NCI-H146 treated with DMSO at 0.1 percent for 48 hours (cell line): Measurements from ENCODE around the gene CD300LB.
"Not testable (repeated sequence)": the region's sequence is repeated elsewhere in the genome, so short reads cannot be mapped to it uniquely, and the experiment has no call there.

Source experiments
- DNase-seq: peaks from one replicate; lab custom pipeline; 2025; ENCODE audit not compliant: unreplicated experiment; lab: John Stamatoyannopoulos, UW

CD300LB gene

DNA sequence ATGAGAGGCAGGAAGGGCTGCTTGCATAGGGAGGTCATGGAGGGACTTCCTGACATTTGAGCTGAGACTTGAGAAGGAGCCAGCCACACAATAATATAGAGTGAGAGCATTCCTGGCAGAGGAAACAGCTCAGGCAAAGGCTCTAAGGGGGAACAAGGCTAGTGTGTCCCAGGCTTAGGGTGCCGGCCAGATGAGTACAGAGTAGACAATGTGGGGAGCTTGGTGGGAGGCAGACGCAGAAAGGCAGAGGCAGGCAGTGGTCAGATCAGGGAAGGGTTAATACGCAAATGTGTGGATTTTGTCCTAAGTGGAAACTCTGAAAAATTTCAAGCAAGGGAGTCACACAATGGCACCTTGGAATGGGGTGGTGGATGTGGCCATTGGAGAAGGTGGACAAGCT is 31.3 kb downstream of the CD300LB start:
- no peak for DNase-seq

DNA sequence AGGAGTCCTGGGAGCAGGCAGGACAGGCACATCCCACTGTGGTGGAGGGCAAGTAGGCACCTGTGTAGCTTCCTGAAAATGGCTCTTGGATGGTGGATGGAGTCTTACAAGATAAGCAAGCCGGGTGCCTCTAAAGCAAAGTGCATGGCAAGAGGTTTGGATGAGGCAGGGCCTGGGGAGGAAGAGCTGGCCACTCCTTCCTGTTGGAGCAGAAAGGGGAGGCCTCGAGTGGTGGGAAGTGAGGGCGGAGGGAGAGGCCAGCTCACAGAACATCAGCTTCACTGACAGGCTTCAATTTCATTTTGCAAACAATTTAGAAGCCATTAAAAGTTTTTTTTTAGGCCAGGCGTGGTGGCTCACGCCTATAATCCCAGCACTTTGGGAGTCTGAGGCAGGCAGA is 33.8 kb downstream of the CD300LB start:
- DNase-seq: no peak

DNA sequence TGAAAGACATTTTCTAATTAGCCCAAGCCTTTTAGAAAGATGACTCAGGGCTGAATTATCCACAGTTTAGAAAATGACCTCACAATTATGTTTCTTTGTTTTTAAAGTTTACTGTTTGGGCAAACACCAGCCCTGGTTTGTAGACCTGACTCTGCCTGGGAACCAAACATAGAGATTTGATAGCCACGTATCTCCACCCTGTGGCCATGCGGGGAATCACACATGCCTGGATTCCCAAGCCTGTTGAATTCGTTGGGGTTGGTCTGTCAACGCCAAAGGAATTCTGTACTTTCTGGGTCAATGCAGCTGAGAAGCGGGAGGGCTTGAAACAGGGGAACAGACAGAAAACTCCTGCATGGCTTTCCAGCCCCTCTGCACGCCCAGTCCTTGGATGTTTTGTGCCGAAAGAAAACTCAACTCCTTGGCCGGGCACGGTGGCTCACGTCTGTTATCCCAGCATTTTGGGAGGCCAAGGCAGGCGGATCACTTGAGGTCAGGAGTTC is 37.9 kb downstream of the CD300LB start:
- peak; percentile 3 for DNase-seq

DNA sequence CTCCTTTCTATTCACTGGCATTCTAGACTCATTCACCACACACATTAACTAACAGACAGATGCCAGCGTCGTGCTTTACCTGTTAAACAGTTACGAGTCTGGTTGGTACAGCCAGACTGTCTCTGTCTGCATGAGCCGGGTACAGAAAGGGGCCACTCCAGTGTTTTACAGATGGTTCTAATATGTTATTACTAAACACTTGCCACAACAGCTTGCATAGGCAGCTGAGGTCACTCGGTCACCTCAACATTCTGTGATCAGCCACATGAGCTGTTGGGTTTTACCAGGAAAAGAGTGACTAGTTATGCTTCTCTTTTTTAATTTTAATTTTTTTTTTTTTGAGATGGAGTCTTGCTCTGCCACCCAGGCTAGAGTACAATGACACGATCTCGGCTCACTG is 39.6 kb downstream of the CD300LB start:
- no peak for DNase-seq

DNA sequence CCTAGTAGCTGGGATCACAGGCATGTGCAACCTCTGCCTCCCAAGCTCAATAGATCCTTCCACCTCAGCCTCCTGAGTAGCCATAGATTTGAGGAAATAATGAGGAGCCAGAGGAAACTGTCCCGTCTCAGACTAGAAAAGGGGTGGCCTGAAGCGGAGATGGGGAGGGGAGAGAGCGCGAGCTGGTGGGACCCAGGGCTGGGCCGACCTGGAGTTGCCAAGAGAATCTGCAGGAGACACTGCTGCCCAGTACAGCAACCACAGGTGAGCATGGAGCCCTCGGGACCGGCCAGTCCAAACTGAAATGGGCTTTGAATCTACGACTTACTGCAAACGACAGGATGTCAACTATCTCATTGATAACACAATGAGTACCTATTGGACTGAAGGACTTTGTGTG is 40.6 kb downstream of the CD300LB start:
- DNase-seq: no peak

DNA sequence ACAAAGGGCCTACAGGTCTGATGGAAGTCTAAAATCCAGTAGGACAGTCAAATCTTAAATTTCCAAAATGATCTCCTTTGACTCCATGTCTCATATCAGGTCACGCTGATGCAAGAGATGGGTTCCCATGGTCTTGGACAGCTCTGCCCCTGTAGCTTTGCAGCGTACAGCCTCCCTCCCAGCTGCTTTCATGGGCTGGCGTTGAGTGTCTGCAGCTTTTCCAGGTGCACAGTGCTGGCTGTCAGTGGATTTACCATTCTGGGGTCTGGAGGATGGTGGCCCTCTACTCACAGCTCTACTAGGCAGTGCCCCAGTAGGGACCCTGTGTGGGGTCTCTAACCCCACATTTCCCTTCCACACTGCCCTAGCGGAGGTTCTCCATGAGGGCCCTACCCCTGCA is 43.0 kb downstream of the CD300LB start:
- not testable (repeated sequence) for DNase-seq

DNA sequence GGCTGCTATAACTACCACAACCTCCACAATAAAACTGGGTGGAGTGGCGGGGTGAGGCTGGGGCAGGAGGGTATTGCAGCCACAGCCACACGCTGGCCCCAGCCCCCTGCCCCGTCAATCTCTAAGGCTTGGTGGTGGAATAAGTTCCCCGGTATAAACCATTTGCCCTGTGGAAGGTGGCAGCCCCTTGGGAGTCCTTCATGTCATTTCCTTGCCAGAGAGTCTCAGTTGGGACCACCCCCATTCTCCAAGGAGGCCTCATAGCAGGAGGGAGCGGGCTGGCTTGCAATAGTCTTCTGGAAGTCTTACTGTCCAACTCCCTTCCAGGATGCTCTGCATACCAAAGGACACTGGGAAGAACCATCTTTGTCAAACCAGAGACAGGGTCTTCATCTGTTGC is 45.4 kb downstream of the CD300LB start:
- no peak for DNase-seq

DNA sequence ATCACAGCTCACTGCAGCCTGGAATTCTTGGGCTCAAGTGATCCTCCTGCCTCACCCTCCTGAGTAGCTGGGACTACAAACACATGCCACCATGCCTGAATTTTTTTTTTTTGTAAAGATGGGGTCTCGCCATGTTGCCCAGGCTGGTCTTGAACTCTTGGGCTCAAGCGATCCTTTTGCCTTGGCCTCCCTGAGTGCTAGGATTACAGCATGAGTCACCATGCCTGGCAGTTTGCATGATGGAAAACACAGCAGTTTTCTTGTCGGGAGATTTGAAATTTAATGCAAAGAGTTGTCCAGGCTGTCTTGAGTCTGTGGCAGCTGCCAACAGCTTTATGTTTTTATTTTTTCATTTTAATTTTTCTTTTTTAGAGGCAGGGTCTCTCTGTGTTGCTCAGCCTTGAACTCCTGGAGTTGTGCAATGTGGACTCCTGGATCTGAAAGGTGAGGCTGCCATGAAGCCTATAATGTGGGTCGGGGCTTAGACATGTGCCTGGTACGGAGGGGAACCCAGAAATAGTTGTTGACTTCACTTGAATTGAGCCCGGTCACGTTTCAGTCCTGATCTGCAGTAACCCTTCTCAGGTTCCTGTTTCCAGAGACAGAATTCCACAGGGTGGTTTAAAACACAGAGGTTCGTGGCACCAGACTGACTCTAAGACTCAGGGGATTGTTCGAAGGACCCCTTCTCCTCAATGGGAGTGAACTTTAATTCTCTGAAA is 46.1 kb downstream of the CD300LB start:
- DNase-seq: no peak

DNA sequence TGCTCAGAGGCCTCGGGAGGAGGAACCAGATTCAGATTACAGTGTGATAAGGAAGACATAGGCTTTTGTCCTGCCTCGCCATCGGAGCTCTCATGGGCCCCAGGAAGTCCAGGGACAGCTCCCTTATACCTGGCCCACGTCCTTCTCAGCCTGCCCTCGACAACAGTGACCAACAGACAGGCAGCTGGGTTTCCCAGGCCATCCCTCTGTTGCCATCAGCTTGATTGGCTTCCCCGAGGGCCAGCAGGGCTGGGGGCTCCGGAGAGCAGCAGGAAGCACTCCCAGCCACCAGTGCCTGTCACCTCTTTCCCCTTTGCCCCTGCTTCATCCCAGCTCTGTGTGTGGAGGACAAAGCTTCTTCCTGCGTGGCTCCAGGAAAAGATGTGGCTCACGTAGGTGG is 47.2 kb downstream of the CD300LB start:
- no peak for DNase-seq

DNA sequence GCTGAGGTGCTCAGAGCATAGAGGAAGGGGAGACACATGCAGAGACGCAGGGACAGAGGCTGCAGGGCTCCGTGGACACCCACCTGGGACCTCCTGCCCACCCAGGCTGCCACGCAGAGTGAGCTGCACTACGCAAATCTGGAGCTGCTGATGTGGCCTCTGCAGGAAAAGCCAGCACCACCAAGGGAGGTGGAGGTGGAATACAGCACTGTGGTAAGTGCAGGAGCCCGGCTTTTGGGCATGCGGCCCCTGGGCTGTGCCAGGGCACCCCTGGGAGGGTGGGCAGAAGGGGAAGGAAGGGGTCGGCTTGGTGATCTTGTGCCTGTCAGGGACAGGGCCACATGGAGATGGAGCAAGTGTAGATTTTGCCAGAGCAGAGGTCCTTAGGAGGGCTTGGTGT is 49.7 kb downstream of the CD300LB start:
- no peak for DNase-seq

DNA sequence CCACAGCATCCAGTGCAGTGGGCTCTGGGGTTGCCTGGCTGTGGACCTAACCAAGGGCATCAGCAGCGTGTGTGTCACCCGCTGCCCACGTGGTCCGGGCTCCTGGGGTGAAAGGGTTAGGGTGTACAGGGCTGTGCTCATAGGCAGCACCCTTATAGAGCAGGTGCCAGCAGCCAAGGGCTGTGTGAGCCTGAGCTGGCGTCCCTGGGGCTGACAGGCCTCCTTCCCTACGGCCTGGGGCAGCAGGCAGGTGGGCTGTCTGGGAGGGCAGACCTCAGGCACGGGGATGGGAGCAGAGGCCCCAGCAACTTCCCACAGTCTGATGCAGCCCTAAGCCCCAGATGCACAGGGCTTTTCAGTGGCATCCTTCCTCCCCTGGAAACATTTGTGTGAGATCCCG is 51.0 kb downstream of the CD300LB start:
- DNase-seq: no peak

DNA sequence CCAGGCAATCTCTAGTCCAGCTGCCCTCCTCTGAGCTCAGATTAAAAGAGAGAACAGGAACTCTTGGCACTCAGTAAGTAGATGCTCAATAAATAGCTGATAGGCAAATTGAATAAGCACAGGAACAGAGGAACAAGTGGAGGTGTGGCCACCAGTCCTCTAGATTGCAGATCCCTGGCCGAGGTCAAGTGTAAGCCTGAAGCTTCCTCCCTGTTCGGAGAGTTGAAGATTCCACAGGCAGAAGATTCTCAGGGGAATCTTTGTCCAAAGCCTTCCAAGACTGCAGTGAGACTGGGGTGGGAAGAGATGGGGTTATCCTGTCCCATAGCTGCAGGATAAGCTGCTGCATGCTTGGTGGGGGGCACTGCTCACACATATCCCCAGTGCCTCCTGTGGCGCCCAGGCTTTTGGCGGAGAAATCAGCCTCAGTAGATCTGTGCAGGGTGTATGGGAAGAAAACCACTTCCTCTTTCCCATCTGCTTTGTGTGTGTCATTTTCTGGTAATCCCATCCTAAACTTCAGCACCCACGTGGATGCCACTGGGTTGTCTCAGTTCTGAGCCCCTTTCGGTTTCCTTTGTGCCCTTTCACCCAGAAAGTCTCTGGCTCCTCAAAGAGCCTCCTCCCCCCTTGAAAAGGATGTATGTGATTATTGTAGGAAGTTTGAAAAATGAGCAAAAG is 52.7 kb downstream of the CD300LB start:
- DNase-seq: no peak

DNA sequence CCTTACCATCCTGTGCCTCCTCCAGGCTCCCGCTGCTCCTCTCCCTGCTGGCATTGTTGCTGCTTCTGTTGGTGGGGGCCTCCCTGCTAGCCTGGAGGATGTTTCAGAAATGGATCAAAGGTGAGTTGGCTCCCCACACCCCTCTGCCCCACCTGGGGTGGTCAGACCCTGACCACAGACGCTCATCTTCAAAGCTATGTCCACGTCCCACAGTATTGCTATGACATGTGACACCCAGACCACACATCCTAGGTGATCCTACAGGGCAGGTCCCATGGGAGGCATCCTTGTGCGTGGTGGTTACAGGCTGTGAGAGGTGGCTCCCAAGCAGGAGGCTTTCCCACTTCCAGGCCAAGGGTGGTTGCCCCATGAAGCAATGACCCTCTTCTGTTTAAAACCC is 53.9 kb downstream of the CD300LB start:
- DNase-seq: no peak

DNA sequence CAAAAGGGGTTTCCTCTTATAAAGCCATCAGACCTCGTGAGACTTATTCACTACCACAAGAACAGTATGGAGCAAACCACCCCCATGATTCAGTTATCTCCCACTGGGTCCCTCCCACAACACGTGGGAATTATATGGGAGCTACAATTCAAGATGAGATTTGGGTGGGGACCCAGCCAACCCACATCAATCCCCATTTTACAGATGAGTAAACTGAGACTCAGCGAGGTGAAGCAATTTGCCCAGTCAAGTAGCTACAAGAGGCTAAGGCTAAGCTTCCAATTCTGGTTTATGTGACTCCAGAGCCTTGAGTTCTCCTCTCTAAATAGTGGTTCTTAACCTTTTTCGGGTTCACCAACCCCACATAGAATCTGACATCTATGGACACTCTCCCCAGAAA is 56.1 kb downstream of the CD300LB start:
- no peak for DNase-seq

DNA sequence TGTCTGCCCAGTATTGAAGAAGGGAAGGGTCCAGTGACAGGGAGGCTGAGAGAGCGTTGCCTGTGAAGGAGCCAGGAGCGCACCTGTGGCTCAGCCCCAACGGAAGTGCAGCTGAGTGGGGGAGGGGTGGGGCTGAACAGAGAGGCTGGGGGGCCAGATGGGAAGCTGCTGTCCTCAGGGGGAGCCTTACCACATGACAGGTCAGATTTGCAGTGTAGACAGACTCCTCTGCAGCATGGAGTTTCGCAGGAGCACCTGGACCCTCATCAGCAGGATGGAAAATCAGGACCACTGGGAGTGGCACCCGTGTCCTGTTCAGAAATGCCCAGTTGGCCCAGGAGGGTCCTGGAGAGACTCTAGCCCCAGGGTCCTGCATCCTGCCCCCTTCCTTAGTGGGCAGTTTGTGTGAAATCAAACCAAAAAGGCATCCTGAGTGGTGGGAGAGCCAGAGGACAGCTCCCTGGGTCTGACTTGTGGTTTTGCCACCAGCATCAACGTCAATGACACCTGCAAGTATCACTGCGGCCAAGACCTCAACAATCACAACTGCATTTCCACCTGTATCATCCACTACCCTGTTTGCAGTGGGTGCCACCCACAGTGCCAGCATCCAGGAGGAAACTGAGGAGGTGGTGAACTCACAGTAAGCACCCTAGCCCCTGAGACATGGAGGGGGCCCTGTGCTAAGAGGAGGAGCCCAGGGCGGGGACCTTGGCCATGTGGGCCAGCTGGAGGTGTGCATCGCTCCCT is 57.1 kb downstream of the CD300LB start:
- DNase-seq: no peak

DNA sequence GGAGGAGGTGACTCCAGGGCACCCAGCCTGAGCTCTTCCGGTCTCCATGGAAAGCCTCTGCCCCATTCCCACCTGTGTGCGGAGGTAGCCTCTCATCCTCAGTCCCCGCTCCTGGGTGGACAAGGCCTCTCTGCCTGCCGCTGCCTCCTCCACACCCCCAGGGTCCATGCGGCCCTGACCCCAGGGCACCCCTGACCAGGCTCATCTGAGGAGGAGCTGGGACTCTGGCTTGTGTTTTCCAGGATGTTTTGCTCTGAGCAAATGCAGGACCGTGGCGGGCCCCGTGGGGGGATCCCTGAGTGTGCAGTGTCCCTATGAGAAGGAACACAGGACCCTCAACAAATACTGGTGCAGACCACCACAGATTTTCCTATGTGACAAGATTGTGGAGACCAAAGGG is 58.0 kb downstream of the CD300LB start:
- no peak for DNase-seq

DNA sequence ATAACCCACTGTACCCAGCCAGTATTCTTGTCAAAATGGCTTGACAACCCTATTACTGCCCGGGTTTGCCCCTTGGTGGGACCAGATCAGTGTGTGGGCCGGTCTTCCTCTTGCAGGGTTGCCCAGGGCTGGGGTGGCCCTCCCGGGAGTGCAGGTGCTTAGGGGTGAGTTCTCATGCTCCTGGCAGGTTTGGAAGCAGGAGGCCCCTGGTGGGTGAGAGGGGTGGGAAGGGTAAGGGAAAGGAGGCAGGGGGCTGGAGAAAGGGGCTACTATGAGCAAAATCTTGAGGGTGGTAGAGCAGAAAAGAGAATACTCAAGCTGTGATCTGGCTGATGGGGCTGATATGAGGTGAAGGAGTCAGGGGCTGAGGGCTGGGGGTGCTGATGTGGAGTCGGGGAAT is 58.4 kb downstream of the CD300LB start:
- no peak for DNase-seq

DNA sequence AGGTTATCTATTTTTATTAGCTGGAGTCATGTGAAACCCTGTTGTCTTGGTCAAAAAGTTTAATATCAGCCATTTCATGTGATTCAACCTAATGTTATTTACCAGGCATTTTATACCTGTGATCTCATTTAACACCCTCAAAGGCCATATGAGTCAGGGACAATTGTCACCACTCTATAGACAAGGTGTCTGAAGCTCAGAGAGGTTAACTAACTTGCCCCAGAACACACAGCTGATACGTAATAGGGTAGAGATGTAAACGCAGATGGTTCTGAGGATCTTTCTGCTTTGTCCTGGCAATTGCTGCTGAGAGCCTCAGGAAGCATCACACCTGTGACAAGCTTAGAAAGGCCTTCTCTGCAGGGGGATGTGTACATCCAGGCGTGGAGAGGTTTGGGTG is 59.9 kb downstream of the CD300LB start:
- no peak for DNase-seq
